HepG2 (cell line): ENCODE measurements around the gene KLHL40. TPM values are rescaled to one million over a fixed set of nuclear protein-coding genes. Genes with fewer than 3 reads are reported as not detected.

Experiments used
- ATAC-seq: fragments of 200-7000 bp; cut with Tn5 transposase; 3 replicates; pipeline ENCODE4 v1.9.1; 2020; ENCODE audit warnings: mild to moderate bottlenecking, moderate library complexity
- BruUV-seq: library from RNA; stranded (reverse); fragments of 400-500 nt; replicated peaks from 2 replicates; lab custom pipeline; 2021; lab: Mats Ljungman, UMichigan
- CTCF ChIA-PET: fragments of 300-600 bp; formaldehyde crosslinking; extraction: SDS; loops from one replicate; lab custom pipeline; 2021; ENCODE audit warnings: low total read pairs, inconsistent platforms, low intra/inter-chr PET ratio; lab: Yijun Ruan, JAX
- POLR2A ChIA-PET: fragments of 350-600 bp; sonication (Branson Sonifier 250); formaldehyde crosslinking; loops from one replicate; lab custom pipeline; 2020; ENCODE audit warnings: antibody characterized with exemption, inconsistent platforms; lab: Yijun Ruan, JAX
- DNase-seq: peaks from one replicate; pipeline ENCODE4 v3.0.0-alpha.2; 2015; ENCODE audit warnings: low spot score
- FAIRE-seq: peaks from 3 replicates; lab custom pipeline; 2011; peaks lifted over from hg19 to GRCh38; lab: Jason Lieb, UNC
- H2AFZ ChIP-seq: one replicate; pipeline ENCODE4 v1.6.1; 2011; ENCODE audit warnings: low read length, inconsistent platforms
- H3K27ac ChIP-seq: fragments of 300-600 bp; 3 replicates; pipeline ENCODE4 v1.8.0; 2011; ENCODE audit warnings: mixed run types, mild to moderate bottlenecking, mixed read lengths, low read length, inconsistent platforms; ENCODE audit not compliant: insufficient read depth; ENCODE audit errors: extremely low read length
- H3K27me3 ChIP-seq, 2 experiments: fragments of 200-600 bp in 1 of 2; 2 replicates in 1 of 2; 3 replicates in 1 of 2; pipeline versions ENCODE4 v1.6.0 to v1.8.0; 2011; ENCODE audit warnings: low read length in 2 of 2, mild to moderate bottlenecking in 2 of 2, moderate library complexity in 2 of 2, inconsistent platforms in 1 of 2; ENCODE audit not compliant: insufficient read depth in 2 of 2, control insufficient read depth in 1 of 2
- H3K36me3 ChIP-seq, 2 experiments: fragments of 200-600 bp in 1 of 2; replicated peaks in 1 of 2; 2 replicates in 1 of 2; 3 replicates in 1 of 2; pipeline versions ENCODE4 v1.5.1 to v1.8.0; 2011; ENCODE audit warnings: low read length in 2 of 2, inconsistent platforms in 1 of 2; ENCODE audit not compliant: insufficient read depth in 2 of 2, control insufficient read depth in 1 of 2
- H3K4me1 ChIP-seq: 2 replicates; pipeline ENCODE4 v1.5.1; 2012; ENCODE audit warnings: low read length, inconsistent platforms; ENCODE audit not compliant: insufficient read depth
- H3K4me2 ChIP-seq: 2 replicates; pipeline ENCODE4 v1.6.0; 2011; ENCODE audit warnings: low read depth, low read length, inconsistent platforms
- H3K4me3 ChIP-seq, 3 experiments: fragments of 200-600 bp in 1 of 3; sonication (generic), shearing (Covaris generic) in 1 of 3; replicated peaks in 1 of 3; 2 replicates each; pipeline ENCODE4 v1.5.1; 2011 to 2016; ENCODE audit warnings: low read length in 3 of 3, inconsistent platforms in 2 of 3, low read depth in 2 of 3, mild to moderate bottlenecking in 2 of 3, control low read depth in 1 of 3, mixed read lengths in 1 of 3; ENCODE audit not compliant: insufficient read depth in 1 of 3
- H3K79me2 ChIP-seq: one replicate; pipeline ENCODE4 v1.6.1; 2011; ENCODE audit warnings: low read length, inconsistent platforms; ENCODE audit not compliant: insufficient read depth
- H3K9ac ChIP-seq: 2 replicates; pipeline ENCODE4 v1.6.0; 2011; ENCODE audit warnings: mild to moderate bottlenecking, low read depth, low read length, inconsistent platforms; ENCODE audit not compliant: insufficient read depth
- H3K9me3 ChIP-seq: 2 replicates; pipeline ENCODE4 v1.5.1; 2012; ENCODE audit warnings: mild to moderate bottlenecking, low read length
- H4K20me1 ChIP-seq: 2 replicates; pipeline ENCODE4 v1.6.0; 2011; ENCODE audit warnings: inconsistent platforms, mild to moderate bottlenecking, low read length, moderate library complexity; ENCODE audit not compliant: insufficient read depth
- ARID2 ChIP-seq: sonication (generic); formaldehyde crosslinking; IDR thresholded peaks from 2 replicates; pipeline ENCODE4 v1.8.1; 2022; ENCODE audit warnings: mild to moderate bottlenecking, missing genetic modification reagents, borderline replicate concordance
- ARNT2 ChIP-seq: sonication (generic); formaldehyde crosslinking; IDR thresholded peaks from 2 replicates; pipeline ENCODE4 v1.8.0; 2022; ENCODE audit warnings: mild to moderate bottlenecking, low read depth, missing genetic modification reagents, moderate library complexity
- HMG20B ChIP-seq: conservative IDR thresholded peaks from 2 replicates; pipeline ENCODE4 v1.6.1; 2016; ENCODE audit warnings: missing genetic modification reagents, missing compliant biosample characterization
- MBNL3 ChIP-seq: fragments of 250-450 bp; sonication (Bioruptor Pico); conservative IDR thresholded peaks from 2 replicates; pipeline ENCODE4 v1.8.0; 2022; ENCODE audit warnings: mild to moderate bottlenecking, inconsistent platforms
- NFYC ChIP-seq: IDR thresholded peaks from 2 replicates; pipeline ENCODE4 v1.6.1; 2016; ENCODE audit warnings: missing genetic modification reagents, missing compliant biosample characterization
- SMAD1 ChIP-seq: sonication (generic); formaldehyde crosslinking; IDR thresholded peaks from 2 replicates; pipeline ENCODE4 v1.4.0; 2020; ENCODE audit warnings: missing genetic modification reagents, low read depth, mild to moderate bottlenecking, borderline replicate concordance
- SMARCE1 ChIP-seq: fragments of 450-650 bp; IDR thresholded peaks from 2 replicates; pipeline ENCODE4 v1.6.1; 2017; ENCODE audit warnings: borderline replicate concordance
- ZNF441 ChIP-seq: sonication (generic); formaldehyde crosslinking; IDR thresholded peaks from 2 replicates; pipeline ENCODE4 v1.7.0; 2021; ENCODE audit warnings: missing genetic modification reagents, borderline replicate concordance
- ZNF563 ChIP-seq: sonication (generic); formaldehyde crosslinking; IDR thresholded peaks from 2 replicates; pipeline ENCODE4 v1.8.0; 2022; ENCODE audit warnings: mild to moderate bottlenecking, moderate library complexity, missing genetic modification reagents
- ZNF768 ChIP-seq: sonication (generic); formaldehyde crosslinking; IDR thresholded peaks from 2 replicates; pipeline ENCODE4 v1.4.0; 2020; ENCODE audit warnings: missing genetic modification reagents
- ZNF788 ChIP-seq: sonication (generic); formaldehyde crosslinking; IDR thresholded peaks from 2 replicates; pipeline ENCODE4 v1.5.0; 2020; ENCODE audit warnings: mild to moderate bottlenecking, missing genetic modification reagents, borderline replicate concordance
- WGBS: methylation state at CpG from one replicate; pipeline ENCODE4 v1.1.6; 2017; ENCODE audit warnings: low lambda C conversion rate; 5-methylcytosine and 5-hydroxymethylcytosine counted together
- in situ Hi-C: cut with HindIII; loops from 2 replicates; pipeline ENCODE4 v1.10.0; 2017; ENCODE audit warnings: low pct_unique_long_range_greater_than_20kb; ENCODE audit not compliant: extremely low pct_ligation_motif_present
- intact Hi-C: fragments of 100-400 bp; cut with micrococcal nuclease; formaldehyde crosslinking; loops from one replicate; pipeline ENCODE4 v1.10.0; 2022; ENCODE audit not compliant: unreplicated experiment
- polyA plus RNA-seq, 8 experiments: library from polyadenylated mRNA; depleted of rRNA in 3 of 8; stranded (reverse) in 7 of 8; unstranded in 1 of 8; fragments of >200 nt; fragmentation: Illumina TruSeq in 4 of 8; extraction: Trizol in 4 of 8; gene quantifications; 2 replicates each; pipeline versions ENCODE4 v1.2.1 to v1.2.3, GENCODE V29; 2011 to 2016; ENCODE audit warnings: low read depth in 4 of 8, missing spikeins in 1 of 8, mixed read lengths in 1 of 8; ENCODE audit not compliant: insufficient read depth in 1 of 8
- total RNA-seq, 5 experiments: library from RNA; depleted of rRNA; stranded (reverse); fragments of >200 nt; fragmentation: Illumina TruSeq; extraction: Trizol; gene quantifications; 2 replicates each; pipeline ENCODE4 v1.2.3, GENCODE V29; 2016; ENCODE audit warnings: low read depth in 1 of 5
- TF ChIP-seq, protein P1 (sequence below): sonication (generic); formaldehyde crosslinking; IDR thresholded peaks from 2 replicates; pipeline ENCODE4 v1.8.1; 2023; ENCODE audit warnings: mild to moderate bottlenecking, missing genetic modification reagents, borderline replicate concordance

Gene KLHL40
- total and polyA plus RNA-seq, 2 of the 13 experiments (the other 11 are each of a cell fraction or from before 2014, with no cell fraction given): not detected

DNA sequence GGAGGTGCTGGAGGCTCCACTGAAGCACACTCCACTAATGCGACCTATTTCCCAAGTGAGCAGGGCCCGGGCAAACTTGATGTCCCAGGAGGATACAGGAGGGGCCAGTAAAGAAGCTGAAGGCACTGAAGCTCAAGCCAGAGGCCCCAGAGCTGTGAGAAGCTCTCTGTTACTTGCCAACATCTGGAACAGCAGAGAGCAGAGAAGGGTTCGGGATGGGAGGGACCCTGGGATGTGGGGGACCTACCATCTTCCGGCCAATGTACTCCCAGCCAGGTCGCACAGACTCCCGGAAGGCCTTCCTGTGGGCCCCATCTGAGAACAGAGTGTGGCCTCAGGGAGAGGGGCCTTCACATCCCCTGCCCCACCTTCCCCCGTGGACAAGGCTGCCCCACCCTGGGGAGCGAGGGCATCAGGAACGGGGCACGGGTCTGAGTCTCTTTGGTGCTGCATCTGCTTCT, 14.2 kb downstream of the KLHL40 start:
- TF ChIP-seq, protein P1, sequence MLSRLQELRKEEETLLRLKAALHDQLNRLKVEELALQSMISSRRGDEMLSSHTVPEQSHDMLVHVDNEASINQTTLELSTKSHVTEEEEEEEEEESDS (CRISPR knock-in tag): no peak
- TF ChIP-seq ZNF768 (CRISPR knock-in tag): no peak
- no peak for TF ChIP-seq ZNF563
- TF ChIP-seq ARNT2 (CRISPR knock-in tag): no peak

DNA sequence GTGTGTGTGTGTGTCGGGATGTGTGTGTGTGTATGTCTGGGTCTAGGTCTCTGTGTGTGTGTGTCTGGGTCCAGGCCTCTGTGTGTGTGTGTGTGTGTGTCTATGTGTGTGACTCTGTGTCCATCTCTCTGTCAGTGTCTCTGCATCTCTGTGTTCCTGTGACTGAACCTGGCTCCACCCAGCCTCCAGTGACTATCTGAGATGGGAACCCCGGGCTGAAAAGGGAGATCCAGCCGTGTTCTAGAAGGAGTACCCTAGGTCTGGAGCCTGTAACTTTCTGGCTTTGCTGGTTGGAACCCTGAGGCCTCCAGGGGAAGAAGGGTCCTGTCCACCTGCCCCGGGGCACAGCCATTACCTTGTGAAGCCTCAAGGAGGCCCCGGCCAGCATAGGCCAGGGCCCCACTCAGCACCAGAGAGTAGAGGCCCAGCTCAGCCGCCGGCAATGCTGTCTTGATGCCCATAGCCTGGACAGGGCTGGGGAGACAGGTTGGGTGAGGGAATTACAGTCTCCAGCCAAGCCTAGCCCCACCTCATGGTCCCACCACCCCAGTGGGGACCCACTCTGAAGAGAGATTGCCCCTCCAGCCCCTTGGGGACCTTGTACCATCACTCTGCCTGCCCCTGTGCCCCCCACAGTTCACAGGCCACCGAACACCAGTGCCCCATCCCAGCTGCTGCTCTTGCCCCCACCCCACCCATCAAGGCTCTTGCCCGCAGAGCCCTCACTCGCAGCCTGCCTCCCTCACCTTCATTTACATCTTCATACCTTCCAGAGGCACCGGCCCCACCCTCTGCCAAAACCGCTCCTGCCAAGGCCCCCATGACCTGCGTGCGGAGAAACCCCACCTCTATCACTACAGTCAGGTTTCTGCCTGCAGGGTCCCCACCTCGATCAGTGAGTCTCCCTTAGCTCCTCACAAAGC, 15.3 kb downstream of the KLHL40 start:
- 65% methylated on average over 9 of the region's 15 CpGs for WGBS
- ChIA-PET POLR2A (interaction anchor here (0.8 kb wide), 1 partner anchor 14 kb away, joined by 3 read pairs; no protein-coding TSS in a partner anchor), CTCF (no interaction called here)
- BruUV-seq: no TSS peak
- intact Hi-C loops: loop anchor here (1.0 kb wide), 1 partner anchor 22 kb away; no protein-coding TSS in a partner anchor
- no peak for FAIRE-seq
- Histone ChIP-seq H3K4me3 (no peak overlapping the region), H3K79me2 (no peaks in the 10 kb centered on the region), H3K27ac (no peak overlapping the region), H3K4me1 (no peaks in the 10 kb centered on the region), H3K9ac (no peak overlapping the region), H3K27me3 (peaks cover 7 to 12% of the 10 kb centered on the region in 2 experiments; a peak in 3 of 5 replicates), H2AFZ (no peak overlapping the region), H3K4me2 (no peak overlapping the region), H4K20me1 (no peaks in the 10 kb centered on the region), H3K9me3 (no peaks in the 10 kb centered on the region)
- peak; percentile 22 for ATAC-seq
- in situ Hi-C loops: no loop called here
- no peak for DNase-seq
- TF ChIP-seq ZNF788 (CRISPR knock-in tag) (no peak), ARID2 (CRISPR knock-in tag) (no peak), SMAD1 (CRISPR knock-in tag) (no peak), HMG20B (no peak), NFYC (CRISPR knock-in tag) (no peak), MBNL3 (CRISPR knock-in tag) (no peak), ZNF441 (CRISPR knock-in tag) (no peak), SMARCE1 (no peak)
- TF ChIP-seq, all 625 proteins: peak for 0
- no peaks in the 10 kb centered on the region for H3K36me3 ChIP-seq

More for the DNA sequence above, 14.2 kb downstream of the KLHL40 start:
- Histone ChIP-seq H3K4me1 (no peaks in the 10 kb centered on the region), H3K4me2 (no peak overlapping the region), H3K27me3 (peaks cover 7 to 12% of the 10 kb centered on the region in 2 experiments; a peak in 3 of 5 replicates), H3K9me3 (no peaks in the 10 kb centered on the region), H3K27ac (no peak overlapping the region), H2AFZ (no peak overlapping the region), H4K20me1 (no peaks in the 10 kb centered on the region), H3K79me2 (no peaks in the 10 kb centered on the region), H3K4me3 (no peak overlapping the region), H3K9ac (no peak overlapping the region), H3K36me3 (no peaks in the 10 kb centered on the region)
- no peak for FAIRE-seq
- BruUV-seq: no TSS peak
- WGBS: 83% methylated on average over 1 of the region's 10 CpGs
- ChIA-PET CTCF (no interaction called here), POLR2A (no interaction called here)
- DNase-seq: no peak
- in situ Hi-C loops (no loop called here), intact Hi-C loops (no loop called here)
- no peak for ATAC-seq
